Measurements from ENCODE around the gene CHST9. TPM values are rescaled to one million over a fixed set of nuclear protein-coding genes. Genes with fewer than 3 reads are reported as not detected.
"Not testable (repeated sequence)": the region's sequence is repeated elsewhere in the genome, so short reads cannot be mapped to it uniquely, and the experiment has no call there.

CHST9 gene
- total and polyA plus RNA-seq, 12 donors = 0.22 to 11.8 (median 4.0) TPM

DNA sequence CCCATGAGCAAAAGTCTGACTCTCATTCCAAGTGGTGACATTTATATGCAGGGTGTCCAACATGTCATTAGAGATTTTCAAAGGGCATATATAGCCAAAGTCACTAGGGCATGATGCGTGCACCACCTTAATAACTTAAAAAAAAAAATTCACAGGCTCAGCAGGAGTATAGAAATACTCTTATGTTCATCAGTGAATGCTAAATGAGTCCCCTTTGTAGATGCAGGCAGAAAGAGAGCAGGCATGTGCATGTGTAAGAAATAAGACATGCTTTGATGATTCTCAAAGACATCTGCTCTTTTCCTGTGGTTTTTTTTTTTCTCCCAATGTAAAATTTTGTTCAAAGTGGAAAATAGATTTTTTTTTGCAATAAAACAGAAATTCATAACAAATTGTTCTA lies 207.3 kb downstream of the CHST9 start:
- no peaks in the 10 kb centered on the region for H3K9me3 ChIP-seq
- no peak overlapping the region for H3K4me3 ChIP-seq
- H3K27me3 ChIP-seq = no peaks in the 10 kb centered on the region
- H3K27ac ChIP-seq = no peak overlapping the region
- no peaks in the 10 kb centered on the region for H3K4me1 ChIP-seq
- DNase-seq (no peak), ATAC-seq (no peak)
- TF ChIP-seq, protein P1, sequence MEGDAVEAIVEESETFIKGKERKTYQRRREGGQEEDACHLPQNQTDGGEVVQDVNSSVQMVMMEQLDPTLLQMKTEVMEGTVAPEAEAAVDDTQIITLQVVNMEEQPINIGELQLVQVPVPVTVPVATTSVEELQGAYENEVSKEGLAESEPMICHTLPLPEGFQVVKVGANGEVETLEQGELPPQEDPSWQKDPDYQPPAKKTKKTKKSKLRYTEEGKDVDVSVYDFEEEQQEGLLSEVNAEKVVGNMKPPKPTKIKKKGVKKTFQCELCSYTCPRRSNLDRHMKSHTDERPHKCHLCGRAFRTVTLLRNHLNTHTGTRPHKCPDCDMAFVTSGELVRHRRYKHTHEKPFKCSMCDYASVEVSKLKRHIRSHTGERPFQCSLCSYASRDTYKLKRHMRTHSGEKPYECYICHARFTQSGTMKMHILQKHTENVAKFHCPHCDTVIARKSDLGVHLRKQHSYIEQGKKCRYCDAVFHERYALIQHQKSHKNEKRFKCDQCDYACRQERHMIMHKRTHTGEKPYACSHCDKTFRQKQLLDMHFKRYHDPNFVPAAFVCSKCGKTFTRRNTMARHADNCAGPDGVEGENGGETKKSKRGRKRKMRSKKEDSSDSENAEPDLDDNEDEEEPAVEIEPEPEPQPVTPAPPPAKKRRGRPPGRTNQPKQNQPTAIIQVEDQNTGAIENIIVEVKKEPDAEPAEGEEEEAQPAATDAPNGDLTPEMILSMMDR (IDR thresholded peaks at IDR 0.05) = no peak
- no peaks in the 10 kb centered on the region for H3K36me3 ChIP-seq
- intact Hi-C loops (cut with DNase I) = no loop called here
- 86 to 94% methylated on average over 1 of the region's 1 CpG for WGBS, 2 donors

DNA sequence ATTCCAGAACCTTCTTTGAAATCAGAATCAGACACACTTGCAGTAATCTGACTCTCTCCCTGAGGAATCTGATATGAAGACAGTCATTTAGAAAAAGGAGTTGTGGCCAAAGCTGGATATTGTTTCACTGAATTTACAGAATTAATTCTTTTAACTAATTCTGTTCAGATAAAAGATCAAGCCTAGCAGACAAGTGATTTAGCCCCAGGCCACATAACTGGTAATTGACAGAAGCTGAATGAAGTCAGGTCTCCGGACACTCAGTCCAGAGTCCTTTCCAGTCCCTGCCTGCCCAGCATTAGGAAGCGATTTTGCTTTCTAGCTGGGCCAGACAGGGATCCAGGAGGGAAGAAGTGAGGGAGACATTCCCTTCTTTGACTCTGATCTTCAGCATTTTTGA lies 208.9 kb downstream of the CHST9 start:
- H3K9me3 ChIP-seq = no peaks in the 10 kb centered on the region

DNA sequence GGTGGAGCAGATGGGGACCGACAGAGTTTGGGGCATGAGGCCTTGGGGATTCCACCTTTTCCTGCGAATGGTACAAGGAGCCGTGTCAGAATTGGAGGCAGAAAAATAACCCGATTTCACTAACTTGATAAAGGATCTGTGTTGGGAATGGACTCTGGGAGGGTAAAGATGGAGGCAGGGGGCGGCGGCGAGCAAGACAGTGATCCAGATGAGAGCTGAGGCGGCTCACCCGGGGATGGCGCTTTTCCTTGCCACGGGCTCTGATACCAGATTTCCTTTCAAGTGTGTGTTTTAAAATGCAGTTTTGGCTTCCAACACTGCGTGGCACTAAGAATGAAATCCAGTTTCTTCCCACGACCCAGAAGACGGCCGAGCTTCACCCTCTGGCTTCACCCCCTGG lies 212.6 kb downstream of the CHST9 start:
- H3K9me3 ChIP-seq; H3K36me3 ChIP-seq; H3K27me3 ChIP-seq; ATAC-seq; DNase-seq; H3K4me3 ChIP-seq; intact Hi-C loops (cut with DNase I); H3K27ac ChIP-seq; H3K4me1 ChIP-seq: not testable (repeated sequence)
- WGBS, 2 donors = 92% methylated on average over 15 of the region's 15 CpGs

More for the DNA sequence above, 208.9 kb downstream of the CHST9 start:
- Histone ChIP-seq H3K4me3 (no peak overlapping the region), H3K36me3 (no peaks in the 10 kb centered on the region), H3K27ac (no peak overlapping the region), H3K4me1 (no peaks in the 10 kb centered on the region), H3K27me3 (no peaks in the 10 kb centered on the region)
- intact Hi-C loops (cut with DNase I) = no loop called here
- WGBS, 2 donors = 81 to 85% methylated on average over 2 of the region's 2 CpGs
- TF ChIP-seq, protein P1 (IDR thresholded peaks at IDR 0.05) = no peak
- DNase-seq (no peak), ATAC-seq (no peak)

DNA sequence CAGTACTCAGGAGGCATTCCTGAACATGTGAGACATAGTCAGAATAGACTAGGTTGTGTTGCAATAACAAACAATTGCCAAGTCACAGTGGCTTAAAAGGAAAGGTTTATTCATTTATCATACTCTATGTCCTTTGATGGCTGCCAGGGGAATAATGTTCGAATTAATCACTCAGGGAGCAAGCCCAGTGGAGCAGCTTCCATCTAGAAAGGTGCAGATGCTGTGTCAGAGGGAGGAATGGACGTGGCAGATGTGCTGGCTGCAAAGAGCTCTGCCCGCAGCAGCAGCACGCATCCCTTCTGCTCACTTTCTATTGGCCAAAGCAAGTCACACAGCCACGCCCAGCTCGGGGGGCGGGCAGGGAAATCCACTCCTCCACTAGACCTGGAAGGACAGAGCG lies 213.7 kb downstream of the CHST9 start:
- no peaks in the 10 kb centered on the region for H3K27me3 ChIP-seq
- intact Hi-C loops (cut with DNase I) = no loop called here
- DNase-seq (no peak), ATAC-seq (no peak)
- no peak overlapping the region for H3K27ac ChIP-seq
- no peaks in the 10 kb centered on the region for H3K36me3 ChIP-seq
- H3K4me1 ChIP-seq = no peaks in the 10 kb centered on the region
- H3K4me3 ChIP-seq = no peak overlapping the region
- 83 to 84% methylated on average over 8 of the region's 8 CpGs for WGBS, 2 donors
- TF ChIP-seq, protein P1 (IDR thresholded peaks at IDR 0.05) = no peak
- H3K9me3 ChIP-seq = no peaks in the 10 kb centered on the region

DNA sequence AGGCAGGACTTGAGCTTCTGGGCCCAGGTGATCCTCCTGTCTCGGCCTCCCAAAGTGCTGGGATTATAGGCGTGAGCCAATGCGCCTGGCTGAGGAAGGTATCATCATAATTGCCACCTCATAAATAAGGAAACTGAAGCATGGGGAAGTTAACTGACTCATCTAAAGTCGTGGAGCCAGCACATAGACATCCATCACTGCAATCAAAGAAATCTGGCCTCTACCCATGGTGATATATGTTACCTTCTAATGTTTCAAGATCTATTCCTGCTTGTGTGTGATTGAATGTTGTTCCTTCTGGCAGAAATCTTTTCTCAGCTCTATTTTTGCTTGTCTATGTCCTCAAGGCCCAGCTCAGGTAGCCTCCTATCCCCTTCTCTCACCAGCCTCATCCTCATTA lies 214.5 kb downstream of the CHST9 start:
- TF ChIP-seq, protein P1 (IDR thresholded peaks at IDR 0.05) = no peak
- no peaks in the 10 kb centered on the region for H3K4me1 ChIP-seq
- no peaks in the 10 kb centered on the region for H3K9me3 ChIP-seq
- H3K4me3 ChIP-seq = no peak overlapping the region
- no peaks in the 10 kb centered on the region for H3K36me3 ChIP-seq
- no peak for DNase-seq
- intact Hi-C loops (cut with DNase I) = no loop called here
- H3K27me3 ChIP-seq = no peaks in the 10 kb centered on the region
- H3K27ac ChIP-seq = no peak overlapping the region
- no peak for ATAC-seq
- WGBS, 2 donors = 76 to 78% methylated on average over 4 of the region's 4 CpGs
